IMR-90 (cell line): ENCODE measurements around the gene CAMK2G. TPM values are rescaled to one million over a fixed set of nuclear protein-coding genes. Genes with fewer than 3 reads are reported as not detected.

Source experiments
- ATAC-seq: fragments of 200-7000 bp; cut with Tn5 transposase; 2 replicates; pipeline ENCODE4 v1.9.1; 2020; ENCODE audit warnings: low read depth, mild to moderate bottlenecking, moderate library complexity
- BruUV-seq: library from RNA; stranded (reverse); fragments of 400-500 nt; replicated peaks from 2 replicates; lab custom pipeline; 2021; lab: Mats Ljungman, UMichigan
- CTCF ChIA-PET: fragments of 300-600 bp; formaldehyde crosslinking; extraction: SDS; loops from one replicate; lab custom pipeline; 2021; ENCODE audit warnings: antibody characterized with exemption; lab: Yijun Ruan, JAX
- POLR2A ChIA-PET: fragments of 300-600 bp; sonication (Branson Sonifier 250); formaldehyde crosslinking; loops from one replicate; lab custom pipeline; 2022; ENCODE audit warnings: antibody characterized with exemption; ENCODE audit not compliant: unreplicated experiment; lab: Charles Lee
- DNase-seq: peaks from one replicate; pipeline ENCODE4 v3.0.0; 2013
- H2AFZ ChIP-seq: replicated peaks from 2 replicates; pipeline ENCODE3; 2013; ENCODE audit warnings: low read length, mild to moderate bottlenecking; ENCODE audit not compliant: poor library complexity
- H2AK5ac ChIP-seq: 2 replicates; pipeline ENCODE4 v1.6.1; 2013; ENCODE audit warnings: low read depth, low read length, inconsistent platforms
- H2AK9ac ChIP-seq: replicated peaks from 2 replicates; pipeline ENCODE3; 2013; ENCODE audit warnings: mild to moderate bottlenecking, low read depth, low read length, moderate library complexity; ENCODE audit not compliant: poor library complexity
- H2BK120ac ChIP-seq: 2 replicates; pipeline ENCODE4 v1.6.1; 2013; ENCODE audit warnings: low read depth, low read length, inconsistent platforms
- H2BK15ac ChIP-seq: 3 replicates; pipeline ENCODE4 v1.6.1; 2013; ENCODE audit warnings: low read depth, low read length, inconsistent platforms
- H2BK20ac ChIP-seq: 2 replicates; pipeline ENCODE4 v1.6.1; 2013; ENCODE audit warnings: low read depth, mild to moderate bottlenecking, inconsistent platforms, low read length, moderate library complexity
- H2BK5ac ChIP-seq: 2 replicates; pipeline ENCODE4 v1.6.1; 2013; ENCODE audit warnings: mild to moderate bottlenecking, low read depth, low read length, inconsistent platforms; ENCODE audit not compliant: poor library complexity, severe bottlenecking
- H3K14ac ChIP-seq: replicated peaks from 2 replicates; pipeline ENCODE4 v1.6.1; 2013; ENCODE audit warnings: low read depth, low read length, inconsistent platforms
- H3K18ac ChIP-seq: 2 replicates; pipeline ENCODE4 v1.6.1; 2013; ENCODE audit warnings: low read depth, low read length, control low read depth
- H3K23ac ChIP-seq: 2 replicates; pipeline ENCODE4 v1.6.1; 2013; ENCODE audit warnings: low read depth, low read length, inconsistent platforms
- H3K27ac ChIP-seq: 2 replicates; pipeline ENCODE4 v1.5.1; 2013; ENCODE audit warnings: mild to moderate bottlenecking, control low read depth, low read length; ENCODE audit not compliant: insufficient read depth
- H3K27me3 ChIP-seq: 2 replicates; pipeline ENCODE4 v1.6.1; 2013; ENCODE audit warnings: low read length; ENCODE audit not compliant: control insufficient read depth, insufficient read depth
- H3K36me3 ChIP-seq: 2 replicates; pipeline ENCODE4 v1.6.1; 2013; ENCODE audit warnings: low read length, mixed read lengths; ENCODE audit not compliant: control insufficient read depth, insufficient read depth
- H3K4ac ChIP-seq: 2 replicates; pipeline ENCODE4 v1.6.1; 2013; ENCODE audit warnings: low read depth, low read length, inconsistent platforms
- H3K4me1 ChIP-seq: 2 replicates; pipeline ENCODE4 v1.6.1; 2013; ENCODE audit warnings: low read length, mixed read lengths; ENCODE audit not compliant: control insufficient read depth, insufficient read depth
- H3K4me2 ChIP-seq: 2 replicates; pipeline ENCODE4 v1.6.1; 2013; ENCODE audit warnings: low read depth, mild to moderate bottlenecking, control low read depth, low read length, moderate library complexity
- H3K4me3 ChIP-seq: 2 replicates; pipeline ENCODE4 v1.5.1; 2013; ENCODE audit warnings: low read depth, mild to moderate bottlenecking, control low read depth, low read length, moderate library complexity; ENCODE audit not compliant: insufficient read depth
- H3K56ac ChIP-seq: 2 replicates; pipeline ENCODE4 v1.6.1; 2013; ENCODE audit warnings: low read length, inconsistent platforms; ENCODE audit not compliant: insufficient read depth; ENCODE audit errors: extremely low read depth
- H3K79me1 ChIP-seq, 2 experiments: 2 replicates each; pipeline ENCODE4 v1.6.1; 2013; ENCODE audit warnings: low read length in 2 of 2, inconsistent platforms in 1 of 2, low read depth in 1 of 2
- H3K9ac ChIP-seq: 2 replicates; pipeline ENCODE4 v1.6.1; 2013; ENCODE audit warnings: low read depth, low read length, control low read depth
- H3K9me1 ChIP-seq: 2 replicates; pipeline ENCODE4 v1.6.1; 2013; ENCODE audit warnings: low read length, inconsistent platforms; ENCODE audit not compliant: insufficient read depth
- H3K9me3 ChIP-seq: 2 replicates; pipeline ENCODE4 v1.6.1; 2013; ENCODE audit warnings: low read length; ENCODE audit not compliant: control insufficient read depth, insufficient read depth
- H4K20me1 ChIP-seq: 2 replicates; pipeline ENCODE4 v1.6.1; 2013; ENCODE audit warnings: low read length, inconsistent platforms; ENCODE audit not compliant: insufficient read depth
- H4K5ac ChIP-seq: 2 replicates; pipeline ENCODE4 v1.6.1; 2013; ENCODE audit warnings: mild to moderate bottlenecking, low read depth, low read length, control low read depth
- H4K8ac ChIP-seq, 2 experiments: 2 replicates each; pipeline ENCODE4 v1.6.1; 2013; ENCODE audit warnings: low read depth in 2 of 2, low read length in 2 of 2, control low read depth in 1 of 2, inconsistent platforms in 1 of 2
- H4K91ac ChIP-seq: 2 replicates; pipeline ENCODE4 v1.6.1; 2013; ENCODE audit warnings: low read depth, low read length, inconsistent platforms; ENCODE audit not compliant: insufficient read depth
- FOS ChIP-seq: fragments of 150-350 bp; IDR thresholded peaks from 2 replicates; pipeline ENCODE4 v1.6.1; 2016; ENCODE audit warnings: low read depth, low read length
- MAZ ChIP-seq: IDR thresholded peaks from 2 replicates; pipeline ENCODE4 v1.6.1; 2012; ENCODE audit warnings: low read depth, mild to moderate bottlenecking, low read length, improper control_type of control experiment, moderate library complexity, borderline replicate concordance
- RAD21 ChIP-seq: IDR thresholded peaks from 2 replicates; pipeline ENCODE4 v1.6.1; 2012; ENCODE audit warnings: low read length, improper control_type of control experiment
- RFX5 ChIP-seq: IDR thresholded peaks from 2 replicates; pipeline ENCODE4 v1.8.0; 2012; ENCODE audit warnings: low read depth, mild to moderate bottlenecking, low read length, moderate library complexity
- SMC3 ChIP-seq: fragments of 150-350 bp; IDR thresholded peaks from 2 replicates; pipeline ENCODE4 v1.6.1; 2016; ENCODE audit warnings: low read depth, mild to moderate bottlenecking, antibody characterized with exemption, low read length, moderate library complexity
- WGBS, 2 experiments: methylation state at CpG; one replicate each; pipeline versions ENCODE4 v1.1.5 to v1.1.7; 2013; ENCODE audit warnings: missing lambda C conversion rate in 2 of 2; ENCODE audit not compliant: insufficient read length in 1 of 2; ENCODE audit errors: extremely low coverage in 2 of 2; 5-methylcytosine and 5-hydroxymethylcytosine counted together
- dilution Hi-C: fragments of 300-500 bp; cut with HindIII; formaldehyde crosslinking; loops from one replicate; pipeline ENCODE4 v1.14.3; 2018; ENCODE audit warnings: low sequenced_read_pairs; ENCODE audit not compliant: unreplicated experiment
- in situ Hi-C: fragments of 300-500 bp; cut with MboI; formaldehyde crosslinking; loops from 3 replicates; pipeline ENCODE4 v1.14.3; 2019; ENCODE audit warnings: low sequenced_read_pairs, inconsistent platforms, mixed read lengths
- intact Hi-C: fragments of 100-400 bp; cut with micrococcal nuclease; formaldehyde crosslinking; loops from 2 replicates; pipeline ENCODE4 v1.10.0; 2022
- polyA plus RNA-seq, 3 experiments: library from polyadenylated mRNA; depleted of rRNA; stranded (reverse); fragments of >200 nt; gene quantifications; 2 replicates each; pipeline ENCODE4 v1.2.3, GENCODE V29; 2012; ENCODE audit warnings: low replicate concordance in 1 of 3
- total RNA-seq: library from RNA; depleted of rRNA; stranded (reverse); fragments of >200 nt; gene quantifications from 2 replicates; pipeline ENCODE4 v1.2.3, GENCODE V29; 2012
- TF ChIP-seq, protein P1 (sequence below): fragments of 150-350 bp; IDR thresholded peaks from 2 replicates; pipeline ENCODE4 v1.6.1; 2016; ENCODE audit warnings: low read depth, mild to moderate bottlenecking, low read length, moderate library complexity, borderline replicate concordance

Gene CAMK2G
- total and polyA plus RNA-seq, 2 of the 4 experiments (the other 2 are of a cell fraction) = 20.4 to 25.4 TPM

DNA sequence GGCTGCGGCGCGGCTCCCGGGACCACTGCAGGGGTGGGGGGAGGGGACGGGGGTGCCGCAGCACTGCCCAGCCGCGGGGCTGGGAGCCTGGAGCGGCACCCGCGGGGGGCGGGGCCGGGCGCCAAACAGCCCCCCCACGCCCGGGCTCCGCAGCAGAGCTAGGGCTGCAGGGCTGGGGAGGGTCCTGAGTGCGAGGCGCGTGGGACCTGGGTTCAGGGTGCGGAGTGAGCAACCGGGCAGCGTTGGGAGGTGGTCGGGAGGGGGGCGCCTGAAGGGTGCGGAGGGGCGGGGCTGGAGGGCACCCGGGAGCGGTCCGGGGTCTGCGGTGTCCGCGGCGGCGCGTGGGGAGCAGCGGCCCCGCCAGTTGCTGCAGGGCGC is 528 bp downstream of the CAMK2G start:
- peaks cover 11% of the 10 kb centered on the region for H3K4me1 ChIP-seq
- CTCF ChIA-PET = no interaction called here

More for the DNA sequence above, 528 bp downstream of the CAMK2G start:
- H3K56ac ChIP-seq = no peak overlapping the region
- H2BK20ac ChIP-seq = no peak overlapping the region
- H2BK120ac ChIP-seq = no peak overlapping the region
- no peak overlapping the region for H2AK5ac ChIP-seq
- H3K9me3 ChIP-seq = no peaks in the 10 kb centered on the region
- WGBS, 2 experiments = no CpG with 5 or more reads among the region's 39 CpGs
- H4K20me1 ChIP-seq = peaks cover 24% of the 10 kb centered on the region
- dilution Hi-C loops (no loop called here), in situ Hi-C loops (no loop called here), intact Hi-C loops (no loop called here)
- TF ChIP-seq FOS = no peak
- TF ChIP-seq RAD21 = no peak
- TF ChIP-seq RFX5 = no peak
- TF ChIP-seq MAZ = 0 out of 2 replicates have a peak, but pooled peaks have one; percentile 17
- TF ChIP-seq, protein P1, sequence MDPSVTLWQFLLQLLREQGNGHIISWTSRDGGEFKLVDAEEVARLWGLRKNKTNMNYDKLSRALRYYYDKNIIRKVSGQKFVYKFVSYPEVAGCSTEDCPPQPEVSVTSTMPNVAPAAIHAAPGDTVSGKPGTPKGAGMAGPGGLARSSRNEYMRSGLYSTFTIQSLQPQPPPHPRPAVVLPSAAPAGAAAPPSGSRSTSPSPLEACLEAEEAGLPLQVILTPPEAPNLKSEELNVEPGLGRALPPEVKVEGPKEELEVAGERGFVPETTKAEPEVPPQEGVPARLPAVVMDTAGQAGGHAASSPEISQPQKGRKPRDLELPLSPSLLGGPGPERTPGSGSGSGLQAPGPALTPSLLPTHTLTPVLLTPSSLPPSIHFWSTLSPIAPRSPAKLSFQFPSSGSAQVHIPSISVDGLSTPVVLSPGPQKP = no peak
- no peak for TF ChIP-seq SMC3
- peak overlapping the region; percentile 63; the same call in 1 of the 2 replicates for H3K9ac ChIP-seq
- no peak overlapping the region for H4K5ac ChIP-seq
- H3K23ac ChIP-seq = no peak overlapping the region
- peaks cover 6% of the 10 kb centered on the region for H3K9me1 ChIP-seq
- no peak overlapping the region for H4K8ac ChIP-seq
- peaks cover 29 to 46% of the 10 kb centered on the region in 2 experiments for H3K79me1 ChIP-seq
- ATAC-seq (peak; percentile 2), DNase-seq (no peak)
- H3K18ac ChIP-seq = no peak overlapping the region
- H2AK9ac ChIP-seq = no peak overlapping the region
- H2AFZ ChIP-seq = peak overlapping the region; percentile 69
- no peak overlapping the region for H3K4ac ChIP-seq
- POLR2A ChIA-PET = no interaction called here
- no peak overlapping the region for H2BK15ac ChIP-seq
- peak overlapping the region; percentile 100 for H3K4me3 ChIP-seq
- H3K27ac ChIP-seq = peak overlapping the region; percentile 23; the same call in 1 of the 2 replicates
- H3K36me3 ChIP-seq = peaks cover 19% of the 10 kb centered on the region; the same call in 1 of the 2 replicates
- no peak overlapping the region for H3K14ac ChIP-seq
- H3K27me3 ChIP-seq = no peaks in the 10 kb centered on the region
- H2BK5ac ChIP-seq = peak overlapping the region; percentile 18
- no TSS peak for BruUV-seq
- no peak overlapping the region for H4K91ac ChIP-seq
- H3K4me2 ChIP-seq = peak overlapping the region; percentile 65
